ENCODE data around the gene STXBP3.

STXBP3 gene

GRCh38 chr1:108749081-108749480 lies 2.6 kb downstream of the STXBP3 start:
- H3K4me3 ChIP-seq (replicated peaks in 1 of 2; ENCODE audit: low read depth in 2 of 2, low read length in 2 of 2) = no peak overlapping the region
- DNase-seq (ENCODE audit: low read depth in 2 of 2) = no peak
- TF ChIP-seq CTCF (IDR thresholded peaks at IDR 0.05; ENCODE audit: low read depth, low read length) = no peak

- H3K4me3 ChIP-seq (replicated peaks in 1 of 2; ENCODE audit: low read depth in 2 of 2, low read length in 2 of 2) = no peak overlapping the region
- peak in 1 of 2 donors; percentile 3 for DNase-seq (ENCODE audit: low read depth in 2 of 2)
- no peak for TF ChIP-seq CTCF (IDR thresholded peaks at IDR 0.05; ENCODE audit: low read depth, low read length)
Observed at GRCh38 chr1:108750476-108751181, 4.2 kb downstream of the STXBP3 start.

- no peak for DNase-seq (ENCODE audit: low read depth in 2 of 2)
- TF ChIP-seq CTCF (IDR thresholded peaks at IDR 0.05; ENCODE audit: low read depth, low read length) = no peak
- no peak overlapping the region for H3K4me3 ChIP-seq (replicated peaks in 1 of 2; ENCODE audit: low read depth in 2 of 2, low read length in 2 of 2)
Observed at GRCh38 chr1:108753363-108753762, 6.9 kb downstream of the STXBP3 start.

GRCh38 chr1:108758796-108759195 lies 12.3 kb downstream of the STXBP3 start:
- H3K4me3 ChIP-seq (replicated peaks in 1 of 2; ENCODE audit: low read depth in 2 of 2, low read length in 2 of 2) = no peak overlapping the region
- no peak for DNase-seq (ENCODE audit: low read depth in 2 of 2)
- no peak for TF ChIP-seq CTCF (IDR thresholded peaks at IDR 0.05; ENCODE audit: low read depth, low read length)

- TF ChIP-seq CTCF (IDR thresholded peaks at IDR 0.05; ENCODE audit: low read depth, low read length) = no peak
- no peak for DNase-seq (ENCODE audit: low read depth in 2 of 2)
- H3K4me3 ChIP-seq (replicated peaks in 1 of 2; ENCODE audit: low read depth in 2 of 2, low read length in 2 of 2) = no peak overlapping the region
Observed at GRCh38 chr1:108767115-108767514, 20.6 kb downstream of the STXBP3 start.

GRCh38 chr1:108767708-108768107 lies 21.2 kb downstream of the STXBP3 start:
- TF ChIP-seq CTCF (IDR thresholded peaks at IDR 0.05; ENCODE audit: low read depth, low read length) = no peak
- no peak for DNase-seq (ENCODE audit: low read depth in 2 of 2)
- no peak overlapping the region for H3K4me3 ChIP-seq (replicated peaks in 1 of 2; ENCODE audit: low read depth in 2 of 2, low read length in 2 of 2)

GRCh38 chr1:108777839-108778238 lies 31.4 kb downstream of the STXBP3 start:
- TF ChIP-seq CTCF (IDR thresholded peaks at IDR 0.05; ENCODE audit: low read depth, low read length) = no peak
- DNase-seq (ENCODE audit: low read depth in 2 of 2) = no peak
- no peak overlapping the region for H3K4me3 ChIP-seq (replicated peaks in 1 of 2; ENCODE audit: low read depth in 2 of 2, low read length in 2 of 2)
